Neural cell (in vitro differentiated cells): ENCODE data around the gene CIBAR2. TPM values are rescaled to one million over a fixed set of nuclear protein-coding genes. Genes with fewer than 3 reads are reported as not detected.

Experiments used
- H2AFZ ChIP-seq: fragments of 200-600, 300-800 bp; sonication (generic), shearing (Covaris generic); 2 replicates; pipeline ENCODE4 v1.6.0; 2014; ENCODE audit warnings: low read depth, mild to moderate bottlenecking, antibody characterized with exemption, low read length, moderate library complexity
- H3F3A ChIP-seq: fragments of 200-600 bp; shearing (Covaris generic); 2 replicates; pipeline ENCODE4 v1.6.1; 2016; ENCODE audit warnings: mild to moderate bottlenecking, moderate library complexity, mixed read lengths, antibody characterized with exemption, low read length; ENCODE audit not compliant: insufficient read depth, poor library complexity, severe bottlenecking
- H3K27ac ChIP-seq: fragments of 200-600, 300-800 bp; sonication (generic), shearing (Covaris generic); 2 replicates; pipeline ENCODE4 v1.5.1; 2014; ENCODE audit warnings: mild to moderate bottlenecking, low read length, moderate library complexity
- H3K27me3 ChIP-seq: fragments of 300-800, 200-600 bp; sonication (generic), shearing (Covaris generic); 2 replicates; pipeline ENCODE4 v1.6.0; 2014; ENCODE audit warnings: mild to moderate bottlenecking, low read depth, low read length, moderate library complexity; ENCODE audit not compliant: insufficient read depth
- H3K36me3 ChIP-seq: fragments of 300-800, 200-600 bp; sonication (generic), shearing (Covaris generic); 2 replicates; pipeline ENCODE4 v1.5.1; 2014; ENCODE audit warnings: mild to moderate bottlenecking, antibody characterized with exemption, low read length, moderate library complexity; ENCODE audit not compliant: insufficient read depth
- H3K4me2 ChIP-seq: fragments of 300-800, 200-600 bp; sonication (generic), shearing (Covaris generic); 2 replicates; pipeline ENCODE4 v1.6.0; 2014; ENCODE audit warnings: mild to moderate bottlenecking, low read length
- H3K4me3 ChIP-seq: fragments of 300-800, 200-600 bp; sonication (generic), shearing (Covaris generic); 2 replicates; pipeline ENCODE4 v1.5.1; 2014; ENCODE audit warnings: mild to moderate bottlenecking, low read length, moderate library complexity
- H3K79me2 ChIP-seq: fragments of 200-600 bp; shearing (Covaris generic); replicated peaks from 2 replicates; pipeline ENCODE4 v1.6.0; 2014; ENCODE audit warnings: mild to moderate bottlenecking, low read length, moderate library complexity; ENCODE audit not compliant: insufficient read depth
- H3K9ac ChIP-seq: fragments of 300-800, 200-600 bp; sonication (generic), shearing (Covaris generic); 2 replicates; pipeline ENCODE4 v1.6.1; 2016; ENCODE audit warnings: mild to moderate bottlenecking, low read length, mixed read lengths
- H3K9me2 ChIP-seq: fragments of 200-600 bp; shearing (Covaris generic); 2 replicates; pipeline ENCODE4 v1.6.1; 2016; ENCODE audit warnings: mild to moderate bottlenecking, low read length, mixed read lengths; ENCODE audit not compliant: insufficient read depth
- H3K9me3 ChIP-seq: fragments of 200-600, 300-800 bp; sonication (generic), shearing (Covaris generic); 2 replicates; pipeline ENCODE4 v1.6.1; 2016; ENCODE audit warnings: mild to moderate bottlenecking, mixed run types, low read length, moderate library complexity, mixed read lengths
- H4K20me1 ChIP-seq: fragments of 200-600 bp; shearing (Covaris generic); 2 replicates; pipeline ENCODE4 v1.6.1; 2016; ENCODE audit warnings: mild to moderate bottlenecking, mixed run types; ENCODE audit not compliant: insufficient read depth
- EP300 ChIP-seq: fragments of 450-650 bp; conservative IDR thresholded peaks from 2 replicates; pipeline ENCODE4 v1.6.1; 2014; ENCODE audit warnings: antibody characterized with exemption, mild to moderate bottlenecking, moderate library complexity; ENCODE audit not compliant: poor library complexity, severe bottlenecking
- EZH2 ChIP-seq: fragments of 200-600, 300-800 bp; shearing (Covaris generic), sonication (generic); IDR thresholded peaks from 2 replicates; pipeline ENCODE4 v1.6.1; 2014; ENCODE audit warnings: antibody characterized with exemption, low read length, borderline replicate concordance, mild to moderate bottlenecking; ENCODE audit not compliant: insufficient read depth, poor library complexity, severe bottlenecking
- MXI1 ChIP-seq: fragments of 450-650 bp; conservative IDR thresholded peaks from 2 replicates; pipeline ENCODE4 v1.6.1; 2014; ENCODE audit warnings: antibody characterized with exemption, mild to moderate bottlenecking; ENCODE audit not compliant: poor library complexity, severe bottlenecking
- POLR2AphosphoS5 ChIP-seq: IDR thresholded peaks from 2 replicates; pipeline ENCODE4 v1.6.1; 2012
- RAD21 ChIP-seq: fragments of 450-650 bp; conservative IDR thresholded peaks from 2 replicates; pipeline ENCODE4 v1.6.1; 2014; ENCODE audit warnings: antibody characterized with exemption, mild to moderate bottlenecking, moderate library complexity
- SMC3 ChIP-seq: fragments of 450-650 bp; conservative IDR thresholded peaks from 2 replicates; pipeline ENCODE4 v1.6.1; 2014; ENCODE audit warnings: antibody characterized with exemption, mild to moderate bottlenecking, moderate library complexity; ENCODE audit not compliant: poor library complexity
- TAF1 ChIP-seq: IDR thresholded peaks from 2 replicates; pipeline ENCODE4 v1.6.1; 2012; ENCODE audit warnings: low read depth
- polyA plus RNA-seq: library from polyadenylated mRNA; depleted of rRNA; stranded (reverse); fragments of >200 nt; gene quantifications from 2 replicates; pipeline ENCODE4 v1.2.3, GENCODE V29; 2014
- TF ChIP-seq, protein P1 (sequence below): fragments of 450-650 bp; IDR thresholded peaks from 2 replicates; pipeline ENCODE4 v1.5.1; 2014; ENCODE audit warnings: antibody characterized with exemption, mild to moderate bottlenecking, moderate library complexity; ENCODE audit not compliant: poor library complexity, severe bottlenecking
- TF ChIP-seq, protein P2 (sequence below): IDR thresholded peaks from 2 replicates; pipeline ENCODE4 v1.6.1; 2012; ENCODE audit warnings: borderline replicate concordance

CIBAR2 gene
- polyA plus RNA-seq, 1 donor from 2014 or later = not detected

DNA sequence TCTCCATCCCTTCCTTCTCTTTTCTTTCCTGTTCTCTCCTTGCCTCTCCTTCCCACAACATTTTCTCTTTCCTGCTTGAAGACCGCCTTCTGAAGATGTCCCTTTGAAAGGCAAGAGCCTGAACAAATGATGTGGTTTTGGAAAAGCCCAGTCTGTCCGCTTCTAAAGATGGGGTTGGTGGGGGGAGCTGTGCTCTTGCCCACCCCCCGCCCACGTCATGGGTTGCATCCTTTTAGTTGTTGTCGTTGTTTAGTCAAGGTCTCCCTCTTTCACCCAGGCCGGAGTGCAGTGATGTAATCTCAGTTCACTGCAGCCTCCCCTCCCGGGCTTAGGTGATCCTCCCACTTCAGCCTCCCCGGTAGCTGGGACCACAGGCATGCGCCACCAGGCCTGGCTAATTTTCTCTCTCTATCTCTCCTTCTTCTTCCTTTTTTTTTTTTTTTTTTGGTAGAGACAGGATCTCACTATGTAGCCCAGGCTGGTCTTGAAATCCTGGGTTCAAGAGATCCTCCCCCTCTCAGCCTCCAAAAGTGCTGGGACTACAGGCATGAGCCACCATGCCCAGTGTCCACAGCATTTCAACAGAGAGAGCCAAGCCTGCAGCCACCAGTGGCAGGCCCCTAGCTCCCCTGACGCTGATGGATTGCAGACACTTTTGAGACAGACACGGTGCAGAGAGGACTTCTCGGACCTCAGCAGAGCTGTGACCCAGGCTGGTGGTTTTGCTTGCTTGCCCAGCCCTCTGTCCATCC, 26.0 kb upstream of the CIBAR2 start:
- H4K20me1 ChIP-seq = no peaks in the 10 kb centered on the region
- no peaks in the 10 kb centered on the region for H3K27me3 ChIP-seq
- no peak overlapping the region for H3K27ac ChIP-seq
- no peaks in the 10 kb centered on the region for H3K9me2 ChIP-seq
- H3K4me3 ChIP-seq = no peak overlapping the region
- H3K4me2 ChIP-seq = no peak overlapping the region
- no peaks in the 10 kb centered on the region for H3K36me3 ChIP-seq
- no peaks in the 10 kb centered on the region for H3K9me3 ChIP-seq
- H3K79me2 ChIP-seq = no peaks in the 10 kb centered on the region
- H3F3A ChIP-seq = no peaks in the 10 kb centered on the region
- no peak overlapping the region for H3K9ac ChIP-seq
- H2AFZ ChIP-seq = no peak overlapping the region
- TF ChIP-seq, protein P1, sequence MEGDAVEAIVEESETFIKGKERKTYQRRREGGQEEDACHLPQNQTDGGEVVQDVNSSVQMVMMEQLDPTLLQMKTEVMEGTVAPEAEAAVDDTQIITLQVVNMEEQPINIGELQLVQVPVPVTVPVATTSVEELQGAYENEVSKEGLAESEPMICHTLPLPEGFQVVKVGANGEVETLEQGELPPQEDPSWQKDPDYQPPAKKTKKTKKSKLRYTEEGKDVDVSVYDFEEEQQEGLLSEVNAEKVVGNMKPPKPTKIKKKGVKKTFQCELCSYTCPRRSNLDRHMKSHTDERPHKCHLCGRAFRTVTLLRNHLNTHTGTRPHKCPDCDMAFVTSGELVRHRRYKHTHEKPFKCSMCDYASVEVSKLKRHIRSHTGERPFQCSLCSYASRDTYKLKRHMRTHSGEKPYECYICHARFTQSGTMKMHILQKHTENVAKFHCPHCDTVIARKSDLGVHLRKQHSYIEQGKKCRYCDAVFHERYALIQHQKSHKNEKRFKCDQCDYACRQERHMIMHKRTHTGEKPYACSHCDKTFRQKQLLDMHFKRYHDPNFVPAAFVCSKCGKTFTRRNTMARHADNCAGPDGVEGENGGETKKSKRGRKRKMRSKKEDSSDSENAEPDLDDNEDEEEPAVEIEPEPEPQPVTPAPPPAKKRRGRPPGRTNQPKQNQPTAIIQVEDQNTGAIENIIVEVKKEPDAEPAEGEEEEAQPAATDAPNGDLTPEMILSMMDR = no peak
- TF ChIP-seq, protein P2, sequence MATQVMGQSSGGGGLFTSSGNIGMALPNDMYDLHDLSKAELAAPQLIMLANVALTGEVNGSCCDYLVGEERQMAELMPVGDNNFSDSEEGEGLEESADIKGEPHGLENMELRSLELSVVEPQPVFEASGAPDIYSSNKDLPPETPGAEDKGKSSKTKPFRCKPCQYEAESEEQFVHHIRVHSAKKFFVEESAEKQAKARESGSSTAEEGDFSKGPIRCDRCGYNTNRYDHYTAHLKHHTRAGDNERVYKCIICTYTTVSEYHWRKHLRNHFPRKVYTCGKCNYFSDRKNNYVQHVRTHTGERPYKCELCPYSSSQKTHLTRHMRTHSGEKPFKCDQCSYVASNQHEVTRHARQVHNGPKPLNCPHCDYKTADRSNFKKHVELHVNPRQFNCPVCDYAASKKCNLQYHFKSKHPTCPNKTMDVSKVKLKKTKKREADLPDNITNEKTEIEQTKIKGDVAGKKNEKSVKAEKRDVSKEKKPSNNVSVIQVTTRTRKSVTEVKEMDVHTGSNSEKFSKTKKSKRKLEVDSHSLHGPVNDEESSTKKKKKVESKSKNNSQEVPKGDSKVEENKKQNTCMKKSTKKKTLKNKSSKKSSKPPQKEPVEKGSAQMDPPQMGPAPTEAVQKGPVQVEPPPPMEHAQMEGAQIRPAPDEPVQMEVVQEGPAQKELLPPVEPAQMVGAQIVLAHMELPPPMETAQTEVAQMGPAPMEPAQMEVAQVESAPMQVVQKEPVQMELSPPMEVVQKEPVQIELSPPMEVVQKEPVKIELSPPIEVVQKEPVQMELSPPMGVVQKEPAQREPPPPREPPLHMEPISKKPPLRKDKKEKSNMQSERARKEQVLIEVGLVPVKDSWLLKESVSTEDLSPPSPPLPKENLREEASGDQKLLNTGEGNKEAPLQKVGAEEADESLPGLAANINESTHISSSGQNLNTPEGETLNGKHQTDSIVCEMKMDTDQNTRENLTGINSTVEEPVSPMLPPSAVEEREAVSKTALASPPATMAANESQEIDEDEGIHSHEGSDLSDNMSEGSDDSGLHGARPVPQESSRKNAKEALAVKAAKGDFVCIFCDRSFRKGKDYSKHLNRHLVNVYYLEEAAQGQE = no peak
- TF ChIP-seq EP300 (no peak), TAF1 (no peak), SMC3 (no peak), POLR2AphosphoS5 (no peak), EZH2 (no peak), MXI1 (no peak), RAD21 (no peak)

DNA sequence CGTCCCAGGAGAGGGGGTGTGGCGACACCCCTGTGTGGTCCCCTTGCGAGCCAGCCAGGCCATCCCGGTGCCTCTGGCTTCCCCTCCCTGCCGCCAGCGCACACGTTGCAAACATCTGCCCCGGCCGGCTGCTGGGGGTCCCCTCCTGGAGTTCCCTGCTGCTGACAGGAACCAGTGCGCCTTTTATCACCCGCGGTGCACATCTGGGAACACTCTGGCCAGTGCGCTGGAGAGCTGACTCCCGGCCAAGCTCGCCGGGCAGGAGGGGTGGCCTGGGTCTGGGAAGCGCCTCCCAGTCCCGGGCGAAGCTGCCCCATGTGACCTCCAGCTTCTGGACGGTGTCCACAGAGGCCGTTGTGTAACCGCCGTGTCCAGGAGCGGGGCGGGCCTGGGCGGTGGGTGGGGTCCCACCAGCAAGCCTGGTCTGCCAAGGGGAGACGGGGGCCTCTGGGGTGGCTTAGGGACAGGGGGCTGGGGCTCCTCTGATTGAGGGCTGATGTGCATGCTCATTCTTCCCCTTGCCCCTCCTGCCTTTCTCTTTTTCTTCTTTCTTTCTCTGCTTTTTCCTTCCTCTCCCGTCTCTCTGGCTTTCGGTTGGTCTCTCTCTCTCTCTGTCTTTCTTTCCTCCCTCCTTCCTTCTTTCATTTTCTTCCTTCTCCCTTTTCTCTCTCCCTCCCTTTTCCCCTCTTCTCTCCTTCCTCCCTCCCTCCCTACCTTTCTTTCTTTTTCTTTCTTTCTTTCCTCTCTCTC, 25.2 kb upstream of the CIBAR2 start:
- Histone ChIP-seq H3F3A (no peaks in the 10 kb centered on the region), H3K9me2 (no peaks in the 10 kb centered on the region), H3K36me3 (no peaks in the 10 kb centered on the region), H4K20me1 (no peaks in the 10 kb centered on the region), H3K27me3 (no peaks in the 10 kb centered on the region), H3K9ac (no peak overlapping the region), H3K4me3 (no peak overlapping the region), H2AFZ (no peak overlapping the region), H3K79me2 (no peaks in the 10 kb centered on the region), H3K9me3 (no peaks in the 10 kb centered on the region), H3K27ac (no peak overlapping the region), H3K4me2 (no peak overlapping the region)
- no peak for TF ChIP-seq RAD21
